Urinary bladder (tissue), 4 donors: Measurements from ENCODE around the gene PALM2AKAP2. TPM values are rescaled to one million over a fixed set of nuclear protein-coding genes. Genes with fewer than 3 reads are reported as not detected.

ENCODE experiments used
- DNase-seq: peaks from one replicate; pipeline ENCODE4 v3.0.0-alpha.2; 2015; ENCODE audit errors: extremely low spot score
- H3K27ac ChIP-seq: one replicate; pipeline ENCODE4 v1.5.1; 2013; ENCODE audit warnings: low read depth, mild to moderate bottlenecking, moderate library complexity
- H3K36me3 ChIP-seq: one replicate; pipeline ENCODE4 v1.6.1; 2013; ENCODE audit warnings: mild to moderate bottlenecking, moderate library complexity; ENCODE audit not compliant: insufficient read depth
- H3K4me1 ChIP-seq: one replicate; pipeline ENCODE4 v1.6.1; 2013; ENCODE audit warnings: mild to moderate bottlenecking, moderate library complexity; ENCODE audit not compliant: insufficient read depth
- H3K4me3 ChIP-seq: one replicate; pipeline ENCODE4 v1.5.1; 2013; ENCODE audit warnings: low read depth, low read length
- WGBS: extraction: QIAGEN DNeasy Blood & Tissue Kit; methylation state at CpG from one replicate; pipeline ENCODE4 v1.1.7; 2013; 5-methylcytosine and 5-hydroxymethylcytosine counted together
- polyA plus RNA-seq: library from polyadenylated mRNA; stranded (reverse); fragments of 200-250 nt; gene quantifications from one replicate; pipeline ENCODE4 v1.2.3, GENCODE V29; 2013
- total RNA-seq: library from RNA; depleted of rRNA; stranded (reverse); fragments of >200 nt; gene quantifications from one replicate; pipeline ENCODE4 v1.2.3, GENCODE V29; 2014
- donor health status: healthy with polysubstance abuse.
- donor health status: healthy.

The PALM2AKAP2 gene
- total and polyA plus RNA-seq, 2 donors = 1.3 to 15.6 TPM

DNA sequence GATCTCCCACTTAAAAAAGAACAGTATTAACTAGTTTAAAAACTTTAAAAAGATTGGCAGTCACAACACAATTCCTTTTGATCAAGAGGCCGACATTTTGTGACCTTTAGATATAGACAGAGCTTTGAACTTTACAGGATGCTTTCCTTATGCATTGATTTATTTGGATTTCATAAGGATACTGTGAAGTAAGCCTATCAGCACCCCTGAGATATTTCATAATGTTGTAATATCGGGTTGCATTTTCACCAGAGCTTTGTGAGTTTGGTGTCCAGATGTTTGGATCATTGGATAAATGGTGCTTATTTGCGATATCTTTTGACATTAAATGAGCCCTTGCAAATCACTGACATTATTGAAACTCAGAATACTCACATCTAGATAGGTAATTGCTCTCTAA, 7.7 kb downstream of the PALM2AKAP2 start:
- Histone ChIP-seq H3K36me3 (no peaks in the 10 kb centered on the region), H3K4me3 (no peak overlapping the region), H3K4me1 (no peaks in the 10 kb centered on the region), H3K27ac (no peak overlapping the region)
- WGBS = 70% methylated on average over 3 of the region's 3 CpGs
- DNase-seq = no peak

DNA sequence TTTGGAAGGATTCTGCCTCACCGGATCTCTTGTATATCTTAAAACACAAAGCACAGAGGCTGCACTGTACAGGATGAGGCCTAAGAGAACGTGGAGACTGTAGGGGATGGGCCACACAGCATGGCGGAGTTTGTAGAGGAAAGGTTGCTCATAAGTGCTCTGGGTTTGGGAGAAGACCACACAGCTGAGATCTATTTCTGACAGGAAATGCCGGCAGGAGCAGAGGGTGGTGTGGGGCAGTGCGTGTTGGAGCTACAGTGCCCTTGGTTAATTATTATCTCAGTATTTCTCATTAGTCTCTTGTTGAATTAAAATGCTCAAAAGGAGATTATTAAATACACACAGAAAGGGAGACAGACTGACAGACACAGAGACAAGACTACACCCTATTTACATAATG, 9.6 kb downstream of the PALM2AKAP2 start:
- H3K4me3 ChIP-seq = no peak overlapping the region
- H3K36me3 ChIP-seq = no peaks in the 10 kb centered on the region
- H3K27ac ChIP-seq = no peak overlapping the region
- no peaks in the 10 kb centered on the region for H3K4me1 ChIP-seq
- DNase-seq = no peak
- 77% methylated on average over 5 of the region's 5 CpGs for WGBS

DNA sequence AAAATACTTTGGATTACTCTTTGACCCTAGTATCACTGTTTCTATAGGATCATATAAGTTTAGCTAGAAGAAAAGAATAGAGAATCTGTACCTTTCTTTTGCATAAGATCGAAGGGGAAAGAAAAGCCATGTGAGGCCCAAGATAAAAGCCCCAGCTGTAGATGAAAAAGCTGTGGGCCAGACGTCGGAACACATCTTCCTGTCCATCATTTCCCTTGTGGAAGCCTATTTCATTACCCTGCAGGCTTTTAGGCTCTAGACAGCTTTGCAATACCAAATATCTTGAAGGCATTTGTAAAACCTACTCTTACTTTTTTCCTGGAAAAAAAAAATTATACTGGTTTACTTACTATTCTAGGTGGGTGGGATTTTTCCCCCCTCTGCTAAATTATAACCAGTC, 10.0 kb downstream of the PALM2AKAP2 start:
- no peaks in the 10 kb centered on the region for H3K4me1 ChIP-seq
- H3K4me3 ChIP-seq = no peak overlapping the region
- H3K27ac ChIP-seq = no peak overlapping the region
- 61% methylated on average over 3 of the region's 3 CpGs for WGBS
- no peak for DNase-seq
- H3K36me3 ChIP-seq = no peaks in the 10 kb centered on the region

DNA sequence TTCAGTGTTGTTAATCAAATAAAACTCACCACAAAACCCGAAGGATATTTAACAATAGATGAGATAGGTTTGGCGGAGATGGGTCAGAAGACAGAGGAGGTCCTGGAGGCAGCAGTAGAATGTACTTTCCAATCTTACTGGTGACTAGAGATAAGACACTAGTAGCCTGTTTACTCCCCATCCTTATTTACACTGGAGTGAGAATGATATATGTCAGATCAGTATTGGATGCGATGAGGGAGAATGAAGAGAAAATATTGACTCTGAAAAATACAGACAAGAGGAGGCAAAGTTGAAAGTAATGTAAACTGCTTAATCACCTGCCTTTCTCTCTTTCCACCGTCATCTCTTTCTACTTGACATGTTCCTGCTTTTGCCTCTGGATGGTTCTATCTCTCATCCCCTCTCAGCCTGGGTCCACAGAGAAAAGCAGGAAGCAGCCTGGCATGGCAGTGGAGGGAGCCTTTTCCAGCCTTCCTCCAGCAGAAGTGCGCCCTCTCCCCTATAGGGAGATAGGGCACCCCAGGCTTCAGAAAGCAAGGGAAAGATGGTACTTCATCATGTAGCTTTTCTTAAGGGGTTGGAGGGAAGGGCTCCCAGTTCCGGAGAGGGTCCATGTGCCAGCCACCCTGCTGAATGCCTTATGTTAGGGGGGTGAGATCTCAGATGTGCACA, 11.1 kb downstream of the PALM2AKAP2 start:
- Histone ChIP-seq H3K36me3 (no peaks in the 10 kb centered on the region), H3K4me1 (no peaks in the 10 kb centered on the region), H3K27ac (no peak overlapping the region), H3K4me3 (no peak overlapping the region)
- 90% methylated on average over 6 of the region's 6 CpGs for WGBS
- DNase-seq = no peak

DNA sequence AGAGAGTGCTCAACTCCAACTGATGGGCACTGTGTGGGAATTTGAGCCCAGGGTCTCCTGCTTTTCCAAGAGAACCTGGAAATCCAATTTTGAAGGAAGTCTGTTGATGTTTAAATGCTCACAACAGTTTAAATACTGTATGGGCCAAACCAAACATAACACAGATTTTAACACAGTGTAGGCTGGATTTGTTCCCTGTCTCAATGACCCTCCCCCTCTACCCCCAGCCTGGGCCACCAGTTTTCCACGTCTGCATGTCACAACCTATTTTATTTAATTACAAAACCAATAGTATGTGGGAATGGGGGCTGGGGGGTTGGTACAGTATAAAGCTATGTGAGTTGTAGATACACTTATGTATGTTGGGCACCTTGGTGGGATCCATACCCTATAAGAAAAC, 11.7 kb downstream of the PALM2AKAP2 start:
- no peak for DNase-seq
- no peaks in the 10 kb centered on the region for H3K4me1 ChIP-seq
- H3K36me3 ChIP-seq = no peaks in the 10 kb centered on the region
- WGBS = 83% methylated on average over 1 of the region's 1 CpG
- H3K27ac ChIP-seq = no peak overlapping the region
- H3K4me3 ChIP-seq = no peak overlapping the region

DNA sequence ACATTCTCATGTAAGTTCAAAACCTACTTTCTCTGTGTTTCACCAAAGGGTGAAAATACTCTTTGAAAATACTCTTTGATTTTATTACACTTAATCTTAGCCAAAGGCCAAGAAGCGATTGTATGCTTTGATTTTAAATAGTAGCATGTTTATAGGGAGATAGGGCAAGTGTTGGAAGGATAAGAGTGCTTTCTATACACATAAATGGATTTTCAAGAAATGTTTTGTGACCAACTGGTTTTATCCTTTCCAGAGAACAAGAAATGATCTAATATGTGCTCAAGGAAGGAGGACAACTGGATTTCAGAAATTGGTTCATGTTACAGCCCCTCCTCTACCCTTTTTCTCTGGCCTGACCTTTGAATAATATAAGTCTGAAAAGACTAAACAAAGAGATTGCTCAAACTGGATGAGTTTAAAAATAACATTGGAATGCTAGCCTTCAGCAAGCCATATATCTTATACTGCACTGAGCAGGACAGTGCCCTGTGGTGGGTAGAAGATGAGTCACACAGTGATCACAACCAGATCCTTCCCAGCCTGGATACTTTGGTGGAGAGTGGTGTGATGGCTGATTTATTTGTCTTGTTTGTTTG, 13.1 kb downstream of the PALM2AKAP2 start:
- H3K27ac ChIP-seq = no peak overlapping the region
- no peak for DNase-seq
- H3K36me3 ChIP-seq = no peaks in the 10 kb centered on the region
- H3K4me1 ChIP-seq = no peaks in the 10 kb centered on the region
- 27% methylated on average over 1 of the region's 1 CpG for WGBS
- no peak overlapping the region for H3K4me3 ChIP-seq

DNA sequence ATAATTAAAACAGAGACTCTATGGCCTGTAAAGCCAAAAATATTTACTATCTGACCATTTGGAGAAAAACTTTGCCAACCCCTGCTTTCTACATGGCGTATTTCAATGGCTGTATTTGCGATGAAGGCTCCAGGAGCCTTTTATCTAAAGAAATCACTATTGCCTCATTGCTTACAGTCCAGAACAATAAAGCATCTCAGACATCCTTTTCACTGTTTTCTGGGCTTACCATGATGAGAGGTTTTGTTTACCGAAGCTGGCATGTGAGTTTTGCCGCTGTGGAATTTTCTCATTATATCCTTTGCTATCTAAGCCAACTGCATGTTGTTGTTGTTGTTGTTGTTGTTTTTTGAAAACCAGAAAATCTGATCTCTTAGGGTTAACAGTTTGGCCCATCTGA, 13.9 kb downstream of the PALM2AKAP2 start:
- Histone ChIP-seq H3K36me3 (no peaks in the 10 kb centered on the region), H3K4me3 (no peak overlapping the region), H3K27ac (no peak overlapping the region), H3K4me1 (no peaks in the 10 kb centered on the region)
- no peak for DNase-seq
- WGBS = 87% methylated on average over 4 of the region's 4 CpGs

DNA sequence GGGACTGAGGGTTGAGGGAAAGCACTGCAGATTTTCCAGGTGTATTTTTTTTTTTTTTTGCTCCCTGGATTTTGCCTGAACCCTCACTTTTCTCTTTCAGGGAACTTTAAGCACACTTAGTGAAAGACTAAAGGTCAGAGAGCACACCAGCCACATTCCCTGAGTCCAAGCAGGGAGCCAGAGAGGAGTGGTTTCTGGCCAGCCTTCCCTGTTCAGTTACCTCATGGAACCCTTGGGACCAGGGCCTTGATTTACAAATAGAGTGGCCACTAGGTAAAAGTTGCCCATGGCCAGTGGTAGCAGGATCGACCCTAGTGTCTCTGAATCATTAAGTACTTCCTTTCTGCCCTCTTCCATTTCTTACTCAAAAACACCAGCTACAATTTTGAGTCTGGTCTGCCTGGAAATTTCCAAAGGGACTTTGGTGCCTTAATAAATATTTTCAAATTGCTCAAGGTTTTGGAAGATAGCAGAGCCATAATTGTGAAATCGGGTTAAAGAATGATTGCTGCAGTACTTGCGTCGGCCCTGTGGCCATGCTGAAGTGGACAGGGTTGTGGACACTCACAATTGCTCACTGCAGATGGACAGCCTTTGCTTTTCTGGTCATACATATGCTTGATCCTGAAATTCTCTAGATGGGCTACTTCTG, 14.5 kb downstream of the PALM2AKAP2 start:
- H3K4me1 ChIP-seq = no peaks in the 10 kb centered on the region
- peak overlapping the region; percentile 48 for H3K27ac ChIP-seq
- no peak overlapping the region for H3K4me3 ChIP-seq
- WGBS = 88% methylated on average over 4 of the region's 4 CpGs
- DNase-seq = no peak
- no peaks in the 10 kb centered on the region for H3K36me3 ChIP-seq

DNA sequence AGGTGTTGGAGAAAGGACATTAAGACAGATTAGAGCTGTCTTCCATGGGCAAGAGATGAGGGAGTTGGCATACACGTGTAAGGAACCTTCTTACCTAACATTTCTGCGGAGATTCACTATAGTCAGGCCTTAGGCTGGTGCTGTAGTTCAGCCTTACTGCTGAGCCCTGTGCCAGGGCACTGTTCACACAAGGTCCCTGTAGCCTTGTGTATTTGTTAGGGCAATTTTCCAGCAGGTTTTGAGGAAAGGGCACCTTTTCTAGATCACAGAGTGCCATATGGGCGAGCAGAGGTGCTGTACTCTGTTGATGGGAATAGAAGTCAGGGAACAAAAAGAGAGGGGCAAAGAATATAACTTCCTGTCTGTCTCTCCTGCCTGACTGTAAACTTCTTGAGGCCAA, 15.6 kb downstream of the PALM2AKAP2 start:
- DNase-seq = no peak
- H3K36me3 ChIP-seq = no peaks in the 10 kb centered on the region
- no peak overlapping the region for H3K27ac ChIP-seq
- H3K4me1 ChIP-seq = no peaks in the 10 kb centered on the region
- H3K4me3 ChIP-seq = no peak overlapping the region
- 85% methylated on average over 3 of the region's 3 CpGs for WGBS

DNA sequence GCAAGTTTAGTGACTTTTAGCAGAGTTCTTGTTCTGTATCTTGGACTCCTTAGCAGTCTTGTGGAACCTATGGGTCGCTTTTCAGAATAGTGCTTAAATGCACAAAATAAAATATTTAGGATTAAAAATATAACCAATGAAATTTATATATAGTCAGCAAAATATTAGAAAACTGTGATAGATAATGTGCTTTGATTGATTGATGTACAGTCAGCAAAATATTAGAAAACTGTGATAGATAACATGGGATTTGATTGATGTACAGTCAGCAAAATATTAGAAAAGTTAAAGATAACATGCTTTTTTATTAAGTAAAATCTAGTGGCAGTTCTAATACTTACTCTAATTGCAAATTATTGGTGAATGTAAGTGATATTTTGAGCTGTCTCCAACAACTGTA, 16.1 kb downstream of the PALM2AKAP2 start:
- Histone ChIP-seq H3K27ac (no peak overlapping the region), H3K4me1 (no peaks in the 10 kb centered on the region), H3K4me3 (no peak overlapping the region), H3K36me3 (no peaks in the 10 kb centered on the region)
- DNase-seq = no peak
- WGBS = 94% methylated on average over 1 of the region's 1 CpG

DNA sequence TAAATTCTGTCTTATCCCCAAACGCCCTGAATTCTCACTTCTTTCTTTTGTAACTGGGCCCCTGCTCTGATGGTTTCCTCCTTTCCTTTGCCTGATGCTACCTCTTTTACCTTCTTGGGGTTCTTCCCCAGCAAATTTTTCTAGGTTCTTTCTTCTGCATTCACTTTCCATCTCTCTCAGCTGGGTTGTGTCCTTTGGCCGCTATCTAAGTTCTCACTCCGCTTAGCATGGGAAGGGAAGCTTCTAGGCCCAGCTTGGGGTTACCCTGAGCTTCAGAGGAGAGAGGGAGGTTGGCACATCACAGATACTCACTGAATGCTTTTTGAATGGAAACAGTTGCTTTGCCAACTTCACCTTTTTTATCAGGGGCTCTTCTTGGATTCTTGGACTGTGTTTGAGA, 17.0 kb downstream of the PALM2AKAP2 start:
- Histone ChIP-seq H3K27ac (no peak overlapping the region), H3K4me3 (no peak overlapping the region), H3K4me1 (no peaks in the 10 kb centered on the region), H3K36me3 (no peaks in the 10 kb centered on the region)
- no peak for DNase-seq
- WGBS = 92% methylated on average over 3 of the region's 3 CpGs

DNA sequence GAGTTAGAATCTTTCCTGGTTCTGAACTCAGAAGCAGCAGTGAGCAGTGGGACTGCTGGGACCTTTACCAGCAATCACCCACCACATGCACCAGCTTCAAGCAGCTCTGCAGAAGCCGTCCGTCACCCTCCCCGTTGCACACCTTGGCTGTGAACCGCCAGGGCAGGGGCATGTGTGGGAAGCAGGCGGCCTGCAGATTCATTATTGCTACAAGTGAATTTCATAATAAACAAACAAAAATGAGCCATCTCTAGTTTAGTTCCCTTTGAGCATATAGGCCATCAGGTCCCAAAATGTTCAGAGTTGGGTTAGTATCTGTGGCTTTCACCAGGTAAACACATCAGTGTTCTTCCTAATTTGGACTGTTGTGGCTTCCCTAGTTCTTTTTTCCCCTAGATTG, 17.5 kb downstream of the PALM2AKAP2 start:
- Histone ChIP-seq H3K36me3 (no peaks in the 10 kb centered on the region), H3K4me3 (no peak overlapping the region), H3K4me1 (no peaks in the 10 kb centered on the region), H3K27ac (no peak overlapping the region)
- 97% methylated on average over 5 of the region's 5 CpGs for WGBS
- DNase-seq = no peak

DNA sequence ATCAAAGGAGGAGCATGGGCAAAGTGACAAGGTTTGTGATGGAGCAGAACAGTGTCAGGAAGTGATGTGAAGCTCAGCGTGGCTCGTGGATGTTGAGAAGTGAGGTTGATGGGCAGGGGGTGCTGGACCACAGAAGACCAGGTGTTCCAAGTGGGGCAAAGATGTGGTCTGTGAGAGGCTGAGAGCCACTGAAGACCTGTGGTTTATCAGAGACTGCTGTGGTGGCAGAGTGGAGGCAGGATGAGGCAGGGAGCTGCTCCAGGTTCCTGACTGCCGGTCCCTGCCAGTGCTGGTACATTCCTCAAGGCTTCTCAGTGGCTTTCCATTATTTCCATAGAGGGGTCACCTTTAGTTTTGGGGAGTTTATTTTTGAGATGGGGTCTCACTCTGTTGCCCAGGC, 19.1 kb downstream of the PALM2AKAP2 start:
- 94% methylated on average over 3 of the region's 3 CpGs for WGBS
- DNase-seq = no peak
- H3K36me3 ChIP-seq = no peaks in the 10 kb centered on the region
- no peaks in the 10 kb centered on the region for H3K4me1 ChIP-seq
- H3K4me3 ChIP-seq = no peak overlapping the region
- no peak overlapping the region for H3K27ac ChIP-seq

DNA sequence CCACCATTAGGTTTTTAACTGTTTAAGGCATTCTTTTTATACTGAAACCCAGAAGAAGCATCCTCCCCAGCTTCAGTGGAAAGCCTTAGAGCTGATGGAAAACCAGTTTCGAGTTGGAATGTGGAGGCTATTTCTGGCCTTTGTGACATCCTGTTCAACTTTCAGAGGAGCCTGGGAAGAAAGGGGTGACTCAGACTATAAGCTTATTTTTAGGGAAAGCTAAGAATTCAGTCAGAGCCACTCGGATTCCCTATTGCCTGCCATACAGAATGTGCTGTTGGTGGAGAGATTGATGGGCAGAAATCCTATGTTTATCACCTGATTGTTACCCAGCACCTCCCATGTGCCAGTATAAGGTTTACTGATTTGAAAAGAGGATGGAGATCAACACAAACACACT, 19.8 kb downstream of the PALM2AKAP2 start:
- Histone ChIP-seq H3K4me3 (no peak overlapping the region), H3K4me1 (no peaks in the 10 kb centered on the region), H3K27ac (no peak overlapping the region), H3K36me3 (no peaks in the 10 kb centered on the region)
- WGBS = 13% methylated on average over 2 of the region's 2 CpGs
- no peak for DNase-seq
